MM.1S (cell line): Measurements from ENCODE around the gene PROK1.

Experiments used
- DNase-seq: peaks from one replicate; pipeline ENCODE4 v3.0.0-alpha.2; 2015
- H2AFZ ChIP-seq: fragments of 300-600 bp; sonication (generic); 2 replicates; pipeline ENCODE4 v1.6.0; 2016; ENCODE audit warnings: antibody characterized with exemption, low read length
- H3F3A ChIP-seq: fragments of 300-600 bp; sonication (generic); 2 replicates; pipeline ENCODE4 v1.6.1; 2016; ENCODE audit warnings: mild to moderate bottlenecking, antibody characterized with exemption, low read length, moderate library complexity, mixed read lengths; ENCODE audit not compliant: insufficient read depth
- H3K27ac ChIP-seq: fragments of 300-600 bp; sonication (generic); 2 replicates; pipeline ENCODE4 v1.5.1; 2016; ENCODE audit warnings: mild to moderate bottlenecking, low read length
- H3K27me3 ChIP-seq: fragments of 300-600 bp; sonication (generic); replicated peaks from 2 replicates; pipeline ENCODE4 v1.6.0; 2016; ENCODE audit warnings: low read length; ENCODE audit not compliant: insufficient read depth
- H3K36me3 ChIP-seq: fragments of 300-600 bp; sonication (generic); replicated peaks from 2 replicates; pipeline ENCODE4 v1.6.1; 2016; ENCODE audit warnings: mild to moderate bottlenecking, low read length, mixed read lengths; ENCODE audit not compliant: insufficient read depth
- H3K4me1 ChIP-seq: fragments of 300-600 bp; sonication (generic); 2 replicates; pipeline ENCODE4 v1.6.1; 2016; ENCODE audit warnings: low read length, mixed read lengths
- H3K4me2 ChIP-seq: fragments of 300-600 bp; sonication (generic); 2 replicates; pipeline ENCODE4 v1.6.0; 2016; ENCODE audit warnings: low read depth, low read length
- H3K4me3 ChIP-seq: fragments of 300-600 bp; sonication (generic); 2 replicates; pipeline ENCODE4 v1.5.1; 2016; ENCODE audit warnings: low read length, mixed read lengths
- H3K79me2 ChIP-seq: fragments of 300-600 bp; sonication (generic); 2 replicates; pipeline ENCODE4 v1.6.1; 2016; ENCODE audit warnings: mixed run types, low read length, mixed read lengths
- H3K9ac ChIP-seq: fragments of 300-600 bp; sonication (generic); 2 replicates; pipeline ENCODE4 v1.6.1; 2016; ENCODE audit warnings: low read length, mixed read lengths
- H3K9me2 ChIP-seq: fragments of 300-600 bp; sonication (generic); replicated peaks from 2 replicates; pipeline ENCODE4 v1.6.1; 2016; ENCODE audit warnings: mild to moderate bottlenecking, low read length, mixed read lengths; ENCODE audit not compliant: insufficient read depth
- H3K9me3 ChIP-seq: fragments of 300-600 bp; sonication (generic); replicated peaks from 2 replicates; pipeline ENCODE4 v1.6.1; 2016; ENCODE audit warnings: mild to moderate bottlenecking, low read length, mixed read lengths; ENCODE audit not compliant: insufficient read depth
- H4K20me1 ChIP-seq: fragments of 300-600 bp; sonication (generic); 2 replicates; pipeline ENCODE4 v1.6.1; 2016; ENCODE audit warnings: mild to moderate bottlenecking, low read length, moderate library complexity, mixed read lengths; ENCODE audit not compliant: insufficient read depth
- EZH2 ChIP-seq: fragments of 300-600 bp; sonication (generic); optimal IDR thresholded peaks from 2 replicates; pipeline ENCODE3; 2017; ENCODE audit warnings: low read depth, mild to moderate bottlenecking, antibody characterized with exemption, low read length, mixed read lengths
- EZH2phosphoT487 ChIP-seq: fragments of 300-600 bp; sonication (generic); IDR thresholded peaks from 2 replicates; pipeline ENCODE4 v1.6.1; 2018; ENCODE audit warnings: antibody characterized with exemption, low read length
- TF ChIP-seq, protein P1 (sequence below): fragments of 300-600 bp; sonication (generic); IDR thresholded peaks from 2 replicates; pipeline ENCODE4 v1.5.1; 2016; ENCODE audit warnings: antibody characterized with exemption, low read length, mixed read lengths

PROK1 gene

DNA sequence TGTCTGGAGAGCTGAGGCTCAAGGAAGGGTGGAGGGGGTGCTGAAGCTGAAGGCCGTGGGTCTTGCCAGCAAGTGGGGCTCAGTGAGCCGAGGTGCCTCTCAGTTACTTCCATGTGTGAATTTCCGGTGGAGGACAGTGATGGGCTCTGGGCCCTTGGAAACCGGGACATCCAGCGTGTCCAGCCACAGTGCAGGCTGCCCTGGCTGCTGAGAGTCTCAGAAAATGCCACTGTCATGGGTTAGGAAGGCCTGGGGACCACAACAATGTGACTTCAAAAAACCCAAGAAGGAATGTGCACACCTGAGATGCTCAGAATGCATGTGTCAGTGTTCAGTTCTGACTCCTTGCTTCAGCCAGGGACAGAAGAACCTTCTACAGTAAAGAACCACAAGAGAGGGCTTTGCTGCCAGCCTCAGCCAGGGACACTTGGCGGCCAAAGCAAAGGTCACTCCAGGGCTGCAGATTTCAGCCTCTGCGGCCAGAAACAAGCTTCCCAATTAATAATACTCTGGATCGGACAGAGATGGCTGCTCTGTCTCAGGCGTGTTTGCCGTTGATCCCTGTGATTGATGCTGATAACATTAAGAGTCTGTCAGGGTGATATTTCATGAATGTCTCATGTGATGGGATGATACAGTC lies 30.8 kb upstream of the PROK1 start:
- no peaks in the 10 kb centered on the region for H3K27me3 ChIP-seq
- TF ChIP-seq, protein P1, sequence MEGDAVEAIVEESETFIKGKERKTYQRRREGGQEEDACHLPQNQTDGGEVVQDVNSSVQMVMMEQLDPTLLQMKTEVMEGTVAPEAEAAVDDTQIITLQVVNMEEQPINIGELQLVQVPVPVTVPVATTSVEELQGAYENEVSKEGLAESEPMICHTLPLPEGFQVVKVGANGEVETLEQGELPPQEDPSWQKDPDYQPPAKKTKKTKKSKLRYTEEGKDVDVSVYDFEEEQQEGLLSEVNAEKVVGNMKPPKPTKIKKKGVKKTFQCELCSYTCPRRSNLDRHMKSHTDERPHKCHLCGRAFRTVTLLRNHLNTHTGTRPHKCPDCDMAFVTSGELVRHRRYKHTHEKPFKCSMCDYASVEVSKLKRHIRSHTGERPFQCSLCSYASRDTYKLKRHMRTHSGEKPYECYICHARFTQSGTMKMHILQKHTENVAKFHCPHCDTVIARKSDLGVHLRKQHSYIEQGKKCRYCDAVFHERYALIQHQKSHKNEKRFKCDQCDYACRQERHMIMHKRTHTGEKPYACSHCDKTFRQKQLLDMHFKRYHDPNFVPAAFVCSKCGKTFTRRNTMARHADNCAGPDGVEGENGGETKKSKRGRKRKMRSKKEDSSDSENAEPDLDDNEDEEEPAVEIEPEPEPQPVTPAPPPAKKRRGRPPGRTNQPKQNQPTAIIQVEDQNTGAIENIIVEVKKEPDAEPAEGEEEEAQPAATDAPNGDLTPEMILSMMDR: no peak
- TF ChIP-seq EZH2 (no peak), EZH2phosphoT487 (no peak)
- H3K4me1 ChIP-seq: no peaks in the 10 kb centered on the region
- H3K36me3 ChIP-seq: no peaks in the 10 kb centered on the region
- H3K9me2 ChIP-seq: no peaks in the 10 kb centered on the region
- H3K9ac ChIP-seq: no peak overlapping the region
- no peaks in the 10 kb centered on the region for H3K9me3 ChIP-seq
- no peaks in the 10 kb centered on the region for H4K20me1 ChIP-seq
- no peak overlapping the region for H3K27ac ChIP-seq
- no peak overlapping the region for H3K4me3 ChIP-seq
- H3F3A ChIP-seq: no peaks in the 10 kb centered on the region
- H3K4me2 ChIP-seq: no peak overlapping the region
- no peaks in the 10 kb centered on the region for H3K79me2 ChIP-seq
- H2AFZ ChIP-seq: no peak overlapping the region
- no peak for DNase-seq

DNA sequence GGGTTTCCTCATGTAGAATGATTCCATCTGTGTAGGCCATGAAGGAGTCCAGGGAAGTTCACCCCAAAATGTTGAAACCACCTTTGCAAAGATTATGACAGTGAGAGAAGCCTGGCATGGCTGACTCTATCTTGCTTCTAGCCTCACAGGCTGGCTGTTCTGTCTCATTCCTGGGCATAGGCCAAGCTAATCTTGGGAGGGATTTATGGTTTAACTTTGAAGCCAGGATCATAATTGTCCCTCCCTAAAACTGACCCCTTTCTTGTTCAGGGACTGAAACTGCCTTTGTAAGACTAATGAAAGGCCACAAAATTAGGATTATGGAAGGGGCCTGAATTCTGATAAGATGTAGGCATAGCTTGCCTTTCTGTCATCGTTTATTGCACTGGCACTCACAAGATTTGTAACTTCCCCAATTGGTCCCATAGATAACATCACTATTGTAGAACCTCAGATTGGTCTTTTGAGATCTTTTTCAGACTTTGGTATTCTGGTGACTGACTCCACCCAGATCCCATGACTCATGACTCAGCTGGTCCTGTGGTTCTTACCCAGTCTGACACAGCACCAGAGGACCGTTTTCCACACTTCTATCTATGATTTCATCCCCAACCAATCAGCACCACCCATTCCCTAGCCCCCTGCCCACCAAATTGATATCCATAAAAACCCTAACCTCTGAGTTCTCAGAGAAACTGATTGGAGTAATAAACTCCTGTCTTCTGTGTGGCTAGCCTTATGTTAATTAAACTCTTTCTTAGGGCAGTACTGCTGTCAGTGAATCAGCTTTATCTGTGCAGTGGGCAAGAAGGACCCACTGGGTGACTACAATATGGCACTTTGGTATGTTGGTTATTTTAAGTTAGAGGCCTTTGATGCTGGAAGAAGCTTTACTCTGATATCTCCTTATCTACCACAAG lies 29.8 kb upstream of the PROK1 start:
- Histone ChIP-seq H3F3A (no peaks in the 10 kb centered on the region), H3K36me3 (no peaks in the 10 kb centered on the region), H3K27ac (no peak overlapping the region), H4K20me1 (no peaks in the 10 kb centered on the region), H3K4me3 (no peak overlapping the region), H3K9me3 (no peaks in the 10 kb centered on the region), H3K9ac (no peak overlapping the region), H3K79me2 (no peaks in the 10 kb centered on the region), H3K4me1 (no peaks in the 10 kb centered on the region), H3K27me3 (no peaks in the 10 kb centered on the region), H3K9me2 (no peaks in the 10 kb centered on the region), H3K4me2 (no peak overlapping the region), H2AFZ (no peak overlapping the region)
- DNase-seq: no peak
- no peak for TF ChIP-seq EZH2
- TF ChIP-seq, protein P1: no peak
- no peak for TF ChIP-seq EZH2phosphoT487

DNA sequence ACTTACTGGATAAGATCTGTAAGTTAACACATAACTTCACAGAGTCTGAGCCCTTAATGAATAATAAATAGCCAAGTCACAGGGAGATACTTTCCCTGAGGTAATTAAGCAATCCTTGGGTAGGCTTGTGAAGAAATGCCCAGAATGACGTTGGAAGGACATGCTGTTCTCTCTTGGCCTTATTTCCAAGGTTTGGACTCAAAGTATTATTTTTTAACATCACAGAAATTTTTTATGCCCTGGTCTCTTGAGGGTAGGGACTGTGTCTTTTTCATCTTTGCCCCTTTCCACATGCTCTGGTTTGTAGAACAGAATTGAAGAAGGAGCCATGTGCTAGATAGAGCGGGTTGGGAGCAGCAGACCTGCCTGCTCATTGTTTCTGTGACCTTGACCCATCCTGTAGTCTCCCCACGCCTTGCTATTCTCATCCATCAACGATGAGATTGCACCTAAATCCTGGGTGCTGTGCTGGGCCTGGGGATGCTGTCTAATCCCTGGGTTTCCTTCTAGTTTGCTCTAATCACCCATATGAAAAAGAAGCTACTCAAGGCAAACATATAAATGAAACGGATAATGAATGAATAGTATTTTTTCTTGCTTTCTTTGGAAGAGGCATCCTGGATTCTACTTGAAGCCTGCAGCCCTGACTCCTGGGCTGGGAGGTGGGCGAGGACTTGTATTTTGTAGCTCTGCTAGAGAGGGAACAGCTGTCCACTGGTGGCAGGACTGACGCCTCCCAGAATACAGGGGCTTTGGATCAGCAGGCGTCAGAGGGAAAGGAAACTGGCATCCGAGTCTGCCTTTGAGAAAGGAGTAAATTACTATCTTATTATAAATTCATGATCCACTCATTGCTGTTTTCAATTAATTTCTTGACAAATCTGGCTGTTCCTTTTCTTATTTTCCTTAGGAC lies 26.0 kb upstream of the PROK1 start:
- Histone ChIP-seq H4K20me1 (no peaks in the 10 kb centered on the region), H3K9me2 (no peaks in the 10 kb centered on the region), H3K4me3 (no peak overlapping the region), H3K4me1 (no peaks in the 10 kb centered on the region), H3K4me2 (no peak overlapping the region), H3K27ac (no peak overlapping the region), H3K79me2 (no peaks in the 10 kb centered on the region), H2AFZ (no peak overlapping the region), H3K36me3 (no peaks in the 10 kb centered on the region), H3F3A (no peaks in the 10 kb centered on the region), H3K9ac (no peak overlapping the region), H3K27me3 (no peaks in the 10 kb centered on the region), H3K9me3 (no peaks in the 10 kb centered on the region)
- DNase-seq: no peak
- TF ChIP-seq EZH2 (no peak), EZH2phosphoT487 (no peak)
- TF ChIP-seq, protein P1: no peak
